Measurements from ENCODE around the gene TNKS1BP1.
A peak's percentile ranks its signal among the peaks of the same experiment; 100 is the strongest.
"Not testable (repeated sequence)": the region's sequence is repeated elsewhere in the genome, so short reads cannot be mapped to it uniquely, and the experiment has no call there.

The TNKS1BP1 gene

GRCh38 chr11:57299150-57299737, 25.5 kb downstream of the TNKS1BP1 start:
- FAIRE-seq (no peak), DNase-seq (ENCODE audit: extremely low spot score, insufficient read length, low read depth) (no peak)

- FAIRE-seq (no peak), DNase-seq (ENCODE audit: extremely low spot score, insufficient read length, low read depth) (no peak)
These were observed 27.5 kb downstream of the TNKS1BP1 start for GRCh38 chr11:57297221-57297620.

DNA sequence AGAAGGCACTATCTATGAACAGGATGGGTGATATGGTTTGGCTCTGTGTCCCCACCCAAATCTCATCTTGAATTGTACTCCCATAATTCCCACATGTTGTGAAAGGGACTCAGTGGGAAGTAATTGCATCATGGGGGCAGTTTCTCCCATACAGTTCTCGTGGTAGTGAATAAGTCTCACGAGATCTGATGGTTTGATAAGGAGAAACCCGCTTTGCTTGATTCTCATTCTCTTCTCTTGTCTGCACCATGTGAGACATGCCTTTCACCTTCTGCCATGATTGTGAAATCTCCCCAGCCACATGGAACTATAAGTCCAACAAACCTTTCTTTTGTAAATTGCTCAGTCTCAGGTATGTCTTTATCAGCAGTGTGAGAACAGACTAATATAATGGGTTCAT, 28.5 kb downstream of the TNKS1BP1 start:
- DNase-seq (ENCODE audit: extremely low spot score, insufficient read length, low read depth); FAIRE-seq: not testable (repeated sequence)

DNA sequence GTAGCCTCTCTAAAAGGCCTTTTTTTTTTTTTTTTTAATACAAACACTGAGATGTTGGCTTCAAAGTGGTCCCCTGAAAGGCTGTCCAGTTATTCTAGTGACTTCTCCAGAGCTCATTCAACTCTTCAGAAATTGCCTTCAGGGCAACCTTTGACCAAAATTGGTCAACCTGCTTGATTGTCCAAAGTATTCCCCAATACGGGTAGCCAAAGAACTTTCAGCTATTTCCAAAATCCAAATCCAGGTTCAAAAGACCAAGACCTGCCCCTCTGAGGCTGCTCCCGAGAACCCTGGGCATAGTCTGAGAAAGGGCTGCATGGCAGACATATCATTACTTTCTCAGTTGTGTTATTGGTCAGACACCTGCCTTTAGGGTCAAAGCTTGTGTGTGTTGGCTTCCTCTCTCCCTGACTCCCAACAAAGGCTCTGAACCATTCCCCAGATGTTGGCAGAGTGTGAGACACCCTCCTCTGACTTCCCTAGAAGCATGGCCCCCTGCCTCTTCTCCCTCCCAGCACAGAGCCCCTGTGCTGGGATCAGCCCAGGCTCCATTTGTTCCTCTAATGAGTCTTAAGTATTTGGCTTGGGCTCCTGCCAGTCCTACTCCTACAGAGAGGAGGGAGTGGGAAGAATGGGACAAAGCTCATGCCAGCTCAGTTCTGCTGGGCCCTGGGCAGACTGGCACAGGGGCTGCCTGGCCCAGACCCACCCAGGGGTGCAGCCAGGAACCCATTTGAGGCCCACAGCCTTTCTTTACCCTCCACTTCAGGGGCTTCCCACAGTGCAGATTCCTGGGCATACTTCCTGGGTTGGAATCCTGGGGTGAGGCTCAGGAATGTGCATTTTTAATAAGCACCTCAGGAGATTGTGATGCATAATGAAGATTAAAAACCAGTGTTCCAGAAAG, 30.3 kb downstream of the TNKS1BP1 start:
- DNase-seq (ENCODE audit: extremely low spot score, insufficient read length, low read depth) (no peak), FAIRE-seq (no peak)

- DNase-seq (ENCODE audit: extremely low spot score, insufficient read length, low read depth) (no peak), FAIRE-seq (no peak)
These were observed 34.5 kb downstream of the TNKS1BP1 start for GRCh38 chr11:57290288-57290687.

- FAIRE-seq (no peak), DNase-seq (ENCODE audit: extremely low spot score, insufficient read length, low read depth) (no peak)
These were observed 35.8 kb downstream of the TNKS1BP1 start for GRCh38 chr11:57288771-57289579.

DNA sequence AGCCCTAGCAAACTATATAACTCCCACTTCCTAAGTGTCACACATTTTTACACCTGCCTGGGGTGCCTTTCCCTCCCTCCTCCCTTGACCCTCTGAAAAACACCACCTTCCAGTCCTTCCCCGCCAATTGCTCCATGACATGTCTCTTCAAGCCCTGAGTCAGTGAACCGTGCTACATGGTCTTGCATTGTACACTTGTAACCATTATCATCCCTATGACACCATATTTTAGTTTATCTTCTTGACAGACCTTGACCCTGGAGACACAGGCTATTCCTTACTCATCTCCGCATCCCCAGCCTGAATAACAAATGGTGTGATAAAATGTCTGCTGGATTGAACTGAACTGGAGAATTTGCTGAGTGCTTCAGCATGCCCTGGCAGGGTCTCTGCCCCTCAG, 36.9 kb downstream of the TNKS1BP1 start:
- DNase-seq (ENCODE audit: extremely low spot score, insufficient read length, low read depth): no peak
- FAIRE-seq: no peak

DNA sequence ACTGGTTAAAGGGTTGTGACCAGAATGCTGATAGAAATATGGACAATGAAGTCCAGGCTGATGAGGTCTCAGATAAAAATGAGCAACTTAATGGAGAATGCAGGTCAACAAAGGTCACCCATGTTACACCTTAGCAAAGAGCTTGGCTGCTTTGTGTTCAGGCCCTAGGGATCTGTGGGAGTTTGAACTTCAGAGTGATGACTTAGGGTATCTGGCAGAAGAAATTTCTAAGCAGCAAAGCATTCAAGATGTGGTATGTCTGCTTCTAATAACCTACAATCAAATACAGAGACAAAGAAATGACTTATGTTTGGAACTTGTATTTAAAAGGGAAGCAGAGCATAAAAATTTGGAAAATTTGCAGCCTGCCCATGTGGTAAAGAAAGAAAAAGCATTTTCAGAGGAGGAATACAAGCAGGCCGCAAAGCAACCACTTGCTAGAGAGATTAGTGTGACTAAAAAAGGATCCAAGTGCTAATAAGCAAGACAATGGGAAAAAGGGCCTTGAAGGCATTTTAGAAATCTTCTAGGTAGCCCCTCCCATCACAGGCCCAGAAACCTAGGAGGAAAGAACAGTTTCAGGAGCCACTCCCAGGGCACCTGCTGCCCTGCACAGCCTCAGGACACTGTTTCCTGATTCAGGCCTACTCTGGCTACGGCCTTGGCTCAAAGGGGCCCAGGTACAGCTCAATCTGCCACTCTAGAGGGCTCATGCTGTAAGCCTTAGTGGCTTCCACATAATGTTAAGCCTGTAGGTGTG, 41.3 kb downstream of the TNKS1BP1 start:
- FAIRE-seq (no peak), DNase-seq (ENCODE audit: extremely low spot score, insufficient read length, low read depth) (no peak)

DNA sequence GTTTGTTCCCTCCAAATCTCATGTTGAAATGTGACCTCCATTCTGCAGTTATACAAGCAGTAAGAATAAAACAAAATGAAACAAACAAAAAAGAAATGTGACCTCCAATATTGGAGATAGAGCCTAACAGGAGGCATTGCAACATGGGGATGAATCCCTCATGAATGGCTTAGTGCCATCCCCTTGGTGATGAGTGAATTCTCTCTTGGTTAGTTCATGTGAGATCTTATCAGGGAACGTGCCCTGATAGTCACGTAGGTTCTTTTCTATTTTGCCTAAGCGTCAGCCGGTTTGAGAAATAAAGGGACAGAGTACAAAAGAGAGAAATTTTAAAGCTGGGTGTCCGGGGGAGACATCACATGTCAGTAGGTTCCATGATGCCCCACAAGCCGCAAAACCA, 43.2 kb downstream of the TNKS1BP1 start:
- not testable (repeated sequence) for FAIRE-seq; DNase-seq (ENCODE audit: extremely low spot score, insufficient read length, low read depth)

- DNase-seq (ENCODE audit: extremely low spot score, insufficient read length, low read depth) (no peak), FAIRE-seq (no peak)
These were observed 45.6 kb downstream of the TNKS1BP1 start for GRCh38 chr11:57279116-57279515.

GRCh38 chr11:57278721-57279095, 46.0 kb downstream of the TNKS1BP1 start:
- FAIRE-seq (no peak), DNase-seq (ENCODE audit: extremely low spot score, insufficient read length, low read depth) (no peak)

GRCh38 chr11:57277845-57278720, 46.7 kb downstream of the TNKS1BP1 start:
- DNase-seq (ENCODE audit: extremely low spot score, insufficient read length, low read depth) (peak; percentile 32), FAIRE-seq (peak; percentile 31)

- no peak for DNase-seq (ENCODE audit: extremely low spot score, insufficient read length, low read depth)
- no peak for FAIRE-seq
These were observed 47.6 kb downstream of the TNKS1BP1 start for GRCh38 chr11:57276971-57277675.

DNA sequence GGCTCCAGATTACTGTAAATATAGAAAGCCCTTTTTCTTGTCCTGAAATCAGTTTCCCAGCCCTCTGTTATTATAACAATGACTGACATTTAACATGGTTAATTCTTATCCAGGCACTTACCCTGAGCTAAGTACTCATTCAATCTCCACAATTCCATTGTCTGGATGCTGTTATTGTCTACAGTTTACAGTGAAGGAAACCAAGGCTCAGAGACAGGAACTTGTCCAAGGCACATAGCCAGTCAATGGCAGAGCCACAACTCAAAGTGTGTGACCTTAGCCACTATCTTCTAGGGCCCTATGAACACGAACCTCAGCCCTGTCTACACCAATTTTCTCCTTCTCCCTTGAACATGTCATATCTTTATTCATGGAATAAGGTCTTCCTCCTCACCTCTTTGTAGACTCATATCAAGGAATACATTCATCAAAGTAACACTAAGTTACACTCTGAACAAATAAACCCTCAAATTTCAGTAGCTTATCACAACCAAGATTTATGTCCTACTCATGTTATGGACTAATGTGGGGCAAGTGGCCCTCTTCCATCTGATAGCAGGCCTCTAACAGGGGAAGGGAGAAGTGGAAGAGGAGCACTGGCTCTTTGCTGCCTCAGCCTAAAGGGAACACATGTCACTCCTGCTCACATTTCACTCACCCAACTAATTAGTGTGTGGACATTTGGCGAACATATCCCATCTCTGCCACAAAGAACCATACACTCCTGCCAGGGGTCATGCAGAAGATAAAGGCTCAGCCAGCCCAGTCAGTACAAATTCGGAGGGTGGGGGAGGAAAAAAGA, 48.4 kb downstream of the TNKS1BP1 start:
- DNase-seq (ENCODE audit: extremely low spot score, insufficient read length, low read depth) (no peak), FAIRE-seq (no peak)

DNA sequence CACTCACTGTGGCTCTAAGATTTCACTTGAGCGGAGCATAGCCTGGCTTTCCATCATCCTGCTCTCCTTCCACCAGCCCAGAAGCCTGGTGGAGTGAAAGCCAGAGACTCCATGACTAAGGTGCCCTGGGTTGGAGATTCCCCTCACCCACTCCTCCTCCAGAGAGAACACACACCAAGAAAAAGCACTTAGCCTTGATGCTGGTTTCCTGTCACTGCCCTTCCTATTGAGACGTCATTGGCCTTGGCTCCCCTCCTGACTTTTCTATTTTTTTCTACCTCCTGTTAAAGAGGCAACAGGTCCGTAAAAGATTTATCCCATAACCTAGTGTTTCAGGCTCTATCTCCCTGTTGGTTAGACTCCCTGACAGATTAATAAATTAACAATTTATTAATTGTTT, 49.2 kb downstream of the TNKS1BP1 start:
- FAIRE-seq (no peak), DNase-seq (ENCODE audit: extremely low spot score, insufficient read length, low read depth) (no peak)

- no peak for DNase-seq (ENCODE audit: extremely low spot score, insufficient read length, low read depth)
- no peak for FAIRE-seq
These were observed 49.8 kb downstream of the TNKS1BP1 start for GRCh38 chr11:57274904-57275498.

GRCh38 chr11:57273448-57274058, 51.2 kb downstream of the TNKS1BP1 start:
- FAIRE-seq (no peak), DNase-seq (ENCODE audit: extremely low spot score, insufficient read length, low read depth) (no peak)

Data from GM18507 (cell line).